Omental fat pad (tissue), 4 donors: ENCODE measurements around the gene RPS26. TPM values are rescaled to one million over a fixed set of nuclear protein-coding genes. Genes with fewer than 3 reads are reported as not detected.
"Not testable (repeated sequence)": the region's sequence is repeated elsewhere in the genome, so short reads cannot be mapped to it uniquely, and the experiment has no call there.

Experiments
- ATAC-seq: fragments of 150-250 bp; one replicate; pipeline ENCODE4 v1.9.1; 2016; ENCODE audit warnings: mild to moderate bottlenecking, moderate library complexity; ENCODE audit not compliant: low FRiP score
- DNase-seq: peaks from one replicate; pipeline ENCODE4 v3.0.0-alpha.2; 2019; ENCODE audit warnings: low spot score
- CTCF ChIP-seq, 3 donors: fragments of 450-650 bp; IDR thresholded peaks; one replicate each; pipeline ENCODE4 v1.5.1; 2016 to 2017; ENCODE audit warnings: antibody characterized with exemption in 3 of 3, mild to moderate bottlenecking in 3 of 3, moderate library complexity in 2 of 3
- total RNA-seq, 4 donors: library from RNA; depleted of rRNA; stranded (reverse); fragments of >200 nt; gene quantifications; one replicate each; pipeline ENCODE4 v1.1.0, GENCODE V29; 2016

RPS26 gene
- total RNA-seq, 4 donors from 2014 or later = 482 to 1,592 (median 1,024) TPM

DNA sequence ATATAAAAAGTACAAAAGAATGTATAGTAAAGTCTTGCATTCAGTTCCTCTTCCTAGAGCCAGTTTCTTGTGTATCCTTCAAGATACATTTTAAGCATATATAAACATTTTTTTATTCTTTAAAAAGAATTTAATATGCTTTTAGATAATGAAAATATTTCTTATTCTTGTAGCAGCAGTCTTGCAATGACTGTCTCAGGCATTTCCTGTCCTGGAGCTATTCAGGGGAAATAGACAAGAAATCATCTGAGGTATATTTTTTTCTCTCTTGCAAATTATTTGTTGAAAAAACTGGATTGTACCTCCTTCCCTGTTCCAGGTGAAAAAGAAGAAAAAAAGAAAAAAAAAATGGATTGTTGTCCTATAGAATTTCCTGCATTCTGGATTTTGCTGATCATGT, 21.3 kb downstream of the RPS26 start:
- DNase-seq (no peak), ATAC-seq (no peak)
- no peak for TF ChIP-seq CTCF (IDR thresholded peaks at IDR 0.05)

- TF ChIP-seq CTCF (IDR thresholded peaks at IDR 0.05) = no peak
- ATAC-seq (no peak), DNase-seq (no peak)
Observed at GRCh38 chr12:56071648-56072047, 29.9 kb downstream of the RPS26 start.

GRCh38 chr12:56074396-56074795, 32.7 kb downstream of the RPS26 start:
- no peak for TF ChIP-seq CTCF (IDR thresholded peaks at IDR 0.05)
- no peak for ATAC-seq
- no peak for DNase-seq

DNA sequence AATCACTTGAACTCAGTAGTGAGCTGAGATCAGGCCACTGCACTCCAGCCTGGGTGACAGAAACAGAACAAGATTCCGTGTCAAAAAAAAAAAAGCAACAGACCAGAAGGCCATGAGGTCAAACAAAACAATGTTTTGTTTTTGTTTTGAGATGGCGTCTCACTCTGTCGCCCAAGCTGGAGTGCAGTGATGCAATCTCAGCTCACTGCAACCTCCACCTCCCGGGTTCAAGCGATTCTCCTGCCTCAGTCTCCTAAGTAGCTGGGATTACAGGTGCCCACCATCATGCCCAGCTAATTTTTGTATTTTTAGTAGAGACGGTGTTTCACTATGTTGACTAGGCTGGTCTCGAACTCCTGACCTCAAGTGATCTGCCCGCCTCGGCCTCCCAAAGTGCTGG, 36.2 kb downstream of the RPS26 start:
- DNase-seq, ATAC-seq: not testable (repeated sequence)

GRCh38 chr12:56078427-56078826, 36.7 kb downstream of the RPS26 start:
- TF ChIP-seq CTCF (IDR thresholded peaks at IDR 0.05) = no peak
- no peak for ATAC-seq
- no peak for DNase-seq

GRCh38 chr12:56078931-56079722, 37.4 kb downstream of the RPS26 start:
- TF ChIP-seq CTCF (IDR thresholded peaks at IDR 0.05) = peak in 1 of 3 donors; percentile 19
- ATAC-seq (peak; percentile 88), DNase-seq (peak; percentile 54)

- peak; percentile 49 for DNase-seq
- ATAC-seq = peak; percentile 95
- no peak for TF ChIP-seq CTCF (IDR thresholded peaks at IDR 0.05)
Observed at GRCh38 chr12:56079723-56080555, 38.2 kb downstream of the RPS26 start, which contains the start of gene ERBB3. TSS of gene ERBB3 (plus strand) at chr12:56080165. CDS start at chr12:56080301, 136 bp downstream.
